GM21515 (cell line): Measurements from ENCODE around the gene LITAFD.

ENCODE experiments used
- ATAC-seq: cut with Tn5 transposase; IDR thresholded peaks from one replicate; pipeline ENCODE4 v1.9.1; 2021; ENCODE audit not compliant: unreplicated experiment

Gene LITAFD

GRCh38 chr16:8890549-8890921 lies 8.4 kb downstream of the LITAFD start:
- no peak for ATAC-seq

GRCh38 chr16:8892101-8892575 lies 10.0 kb downstream of the LITAFD start:
- ATAC-seq, result peak; percentile 27

DNA sequence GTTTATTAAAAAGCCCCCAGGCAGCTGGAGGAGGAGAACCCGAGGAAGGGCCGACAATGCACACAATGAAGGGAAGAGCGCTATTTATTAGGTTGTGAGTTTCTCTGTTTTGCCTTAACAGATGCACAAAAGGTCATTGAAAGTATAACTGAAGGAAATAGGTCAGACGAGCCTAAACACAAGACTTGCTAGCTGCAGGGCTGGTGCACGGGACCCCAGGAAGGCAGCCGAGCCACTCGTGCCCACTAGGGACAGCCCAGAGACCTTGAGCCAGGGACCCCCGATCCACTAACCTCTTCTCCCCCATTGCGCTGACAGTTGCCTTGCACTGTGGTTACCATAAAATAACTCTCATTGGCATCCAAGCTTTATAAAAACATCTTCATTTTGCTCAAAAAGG lies 11.3 kb downstream of the LITAFD start:
- ATAC-seq, result no peak

DNA sequence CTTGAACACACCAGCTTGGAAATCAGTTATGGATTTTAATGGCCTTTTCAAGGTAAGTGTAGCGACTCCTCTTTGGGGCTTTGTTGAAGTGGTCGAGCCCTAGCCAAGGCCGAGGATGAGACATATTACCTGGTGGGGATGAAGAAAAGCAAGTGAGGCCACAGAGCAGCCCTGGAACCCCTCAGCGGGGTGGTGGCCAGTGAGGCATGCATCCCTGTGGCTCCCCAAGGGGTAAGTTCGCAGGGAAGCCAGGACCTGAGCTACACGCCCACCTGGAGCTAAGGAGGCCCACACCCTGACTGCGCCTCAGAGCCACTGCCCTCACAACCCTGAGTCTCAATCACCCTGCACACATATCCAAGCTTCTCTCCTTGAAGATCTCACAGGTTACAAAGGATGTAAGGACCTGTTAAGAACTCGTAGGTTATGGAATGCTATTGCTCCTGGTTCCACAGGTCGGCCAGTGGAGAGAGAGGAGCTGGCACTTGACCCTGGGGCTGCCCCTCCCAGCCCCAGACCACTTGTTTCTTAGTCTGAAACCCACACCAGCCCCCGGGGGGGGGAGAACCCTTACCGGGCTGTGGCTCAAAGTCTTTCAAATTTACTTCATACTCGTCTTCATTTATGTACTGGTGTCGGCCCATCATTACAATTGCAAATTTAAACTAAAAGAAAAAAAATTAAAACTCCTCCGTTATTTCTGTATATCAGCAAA lies 12.0 kb downstream of the LITAFD start:
- no peak for ATAC-seq

DNA sequence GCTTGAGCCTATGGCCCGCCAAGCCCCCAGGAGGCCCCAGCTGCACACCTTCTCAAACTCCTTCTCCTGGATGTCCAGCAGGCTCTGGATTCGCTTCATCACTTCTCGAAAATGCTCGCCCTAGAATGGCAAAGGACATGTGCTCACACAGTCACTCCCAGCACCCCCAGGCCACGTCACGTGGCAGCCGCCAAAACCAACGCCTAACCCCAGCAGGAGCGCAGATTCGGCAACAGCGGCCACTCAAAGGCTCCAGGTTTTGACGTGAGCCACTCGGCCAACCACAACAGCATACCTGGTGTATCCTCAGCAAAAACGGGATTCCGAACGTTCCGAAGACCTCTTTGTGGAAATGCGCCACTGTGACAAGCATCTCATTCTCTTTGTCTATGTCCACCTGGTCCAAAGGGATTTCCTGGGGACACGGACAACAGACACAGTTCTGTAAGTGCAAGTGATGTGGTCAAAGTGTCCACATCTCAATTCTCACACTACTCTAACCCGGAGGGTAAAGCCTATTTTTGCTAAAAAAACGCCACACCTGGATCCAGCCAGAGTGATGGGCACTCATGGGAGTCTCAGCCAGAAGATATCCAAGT lies 12.7 kb downstream of the LITAFD start:
- no peak for ATAC-seq

DNA sequence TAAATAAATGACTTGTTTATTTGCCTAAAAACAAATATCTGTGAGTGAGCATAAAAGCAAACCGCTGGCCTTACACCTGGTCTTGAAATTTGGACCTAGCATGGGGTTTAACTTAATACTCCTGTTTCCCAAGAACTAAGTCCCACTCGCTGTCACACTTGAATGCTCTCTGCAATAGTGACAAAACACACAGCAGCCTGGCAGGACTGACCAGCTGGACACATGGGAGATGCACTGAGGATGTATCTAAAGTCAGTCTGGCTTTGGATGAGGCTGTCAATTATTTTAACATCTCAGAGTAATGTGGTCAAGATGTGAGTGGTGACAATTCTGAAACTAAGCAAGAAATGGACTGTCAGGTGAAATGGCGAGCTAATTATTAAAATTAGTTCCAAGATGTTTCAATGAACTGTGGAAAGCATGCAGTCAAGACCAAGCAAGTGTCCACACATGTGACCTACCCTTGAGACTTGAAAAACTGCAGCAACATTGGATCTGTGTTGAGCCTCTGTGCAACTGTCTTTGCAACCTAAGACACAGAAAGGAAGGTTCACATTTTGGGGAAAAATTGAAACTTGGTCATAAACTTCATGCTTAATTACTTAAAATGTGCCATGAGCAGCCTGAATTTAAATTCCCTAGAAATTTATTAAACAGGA lies 16.6 kb downstream of the LITAFD start:
- no peak for ATAC-seq

DNA sequence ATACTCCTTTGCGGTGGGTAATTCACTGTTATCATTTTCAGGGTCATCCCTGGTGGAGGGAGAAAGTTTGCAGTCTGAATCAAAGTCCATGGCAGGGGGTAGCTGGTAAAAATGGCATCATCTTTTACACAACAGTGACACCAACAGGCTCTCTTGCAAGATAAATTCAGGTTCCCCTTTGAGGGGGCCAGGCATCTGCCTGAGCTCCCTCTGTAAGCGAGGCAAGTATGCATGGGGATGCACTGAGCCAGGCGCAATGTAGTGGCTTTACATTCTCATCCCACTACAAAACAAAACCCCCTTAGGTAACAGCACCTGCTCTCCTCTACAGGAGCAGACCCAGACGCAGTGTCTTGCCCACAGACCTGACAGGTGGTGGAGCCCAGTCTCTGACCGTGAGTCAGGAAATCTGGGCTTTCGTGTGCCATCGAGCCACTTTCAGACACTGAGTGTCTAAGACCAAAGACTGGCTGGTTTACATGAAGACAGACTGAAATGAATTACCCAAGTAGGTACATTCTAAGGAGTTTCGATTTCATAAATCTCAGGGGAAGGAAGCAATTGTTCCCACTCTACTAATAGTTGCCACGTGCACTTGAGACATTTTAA lies 17.7 kb downstream of the LITAFD start:
- ATAC-seq, result no peak

DNA sequence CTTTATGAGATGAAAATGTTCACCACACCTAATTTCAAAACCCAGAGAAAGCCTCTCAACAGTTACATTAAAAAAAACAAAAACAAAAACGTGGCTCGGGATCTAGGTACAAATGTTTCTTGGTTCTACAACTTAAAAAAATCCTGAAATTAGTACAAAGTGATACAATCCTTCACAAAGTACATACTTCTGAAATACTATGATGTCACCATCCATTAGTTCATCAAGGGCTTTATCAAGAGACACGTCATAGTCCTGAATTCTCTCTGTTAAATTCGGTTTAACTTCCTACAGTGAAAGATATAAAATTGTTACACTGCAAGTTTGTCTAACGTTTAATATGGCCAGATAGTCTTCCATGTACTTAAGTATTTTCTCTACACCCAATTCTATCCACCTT lies 18.2 kb downstream of the LITAFD start:
- ATAC-seq, result no peak

GRCh38 chr16:8901320-8901861 lies 19.2 kb downstream of the LITAFD start:
- no peak for ATAC-seq

- ATAC-seq, result no peak
Measured at GRCh38 chr16:8903004-8903403, 20.9 kb downstream of the LITAFD start.

DNA sequence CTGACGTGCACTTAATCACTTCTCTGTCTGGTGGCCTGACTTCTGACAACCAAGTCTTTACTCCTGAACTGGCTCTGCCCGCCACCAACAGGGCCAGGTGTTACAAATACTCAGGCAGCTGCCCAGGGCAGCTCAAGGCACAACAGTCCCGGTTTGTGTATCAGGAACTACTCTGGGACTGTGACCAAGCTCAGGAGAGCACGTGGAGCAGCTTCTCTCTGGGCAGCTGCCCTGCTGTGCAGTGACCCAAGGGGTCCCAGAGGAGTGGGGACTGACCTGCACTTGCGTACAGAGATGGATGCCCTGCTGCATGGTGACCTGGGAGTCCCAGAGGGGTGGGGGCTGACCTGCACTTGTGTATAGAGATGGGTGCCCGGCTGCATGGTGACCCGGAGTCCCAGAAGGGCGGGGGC lies 21.9 kb downstream of the LITAFD start:
- no peak for ATAC-seq

DNA sequence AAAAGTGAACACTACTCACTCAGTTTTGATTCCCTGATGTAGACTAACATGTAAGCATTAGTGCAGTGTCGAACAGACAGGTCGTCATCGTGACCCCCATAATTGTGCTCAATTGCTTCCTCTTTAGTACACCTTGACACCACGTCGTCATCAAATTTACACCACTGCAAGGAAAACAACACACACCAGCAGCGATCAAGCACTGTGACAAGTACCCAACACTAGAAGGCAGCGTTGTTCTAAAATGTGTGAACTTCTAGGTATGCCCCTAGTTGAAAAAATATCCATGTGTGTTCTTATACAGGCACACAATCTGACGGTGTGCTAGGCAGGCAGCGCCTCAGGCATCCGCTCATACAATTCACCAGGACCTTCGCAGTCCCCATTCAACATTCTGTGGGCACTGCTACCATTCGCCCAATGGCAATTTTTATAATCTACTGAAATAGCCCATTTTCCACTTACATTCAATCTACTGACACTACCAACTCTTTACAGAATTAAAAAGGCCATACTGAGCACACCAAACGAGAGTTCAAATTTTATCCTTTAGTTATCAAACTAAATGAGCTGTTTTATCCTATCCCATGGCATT lies 23.1 kb downstream of the LITAFD start:
- ATAC-seq, result no peak

DNA sequence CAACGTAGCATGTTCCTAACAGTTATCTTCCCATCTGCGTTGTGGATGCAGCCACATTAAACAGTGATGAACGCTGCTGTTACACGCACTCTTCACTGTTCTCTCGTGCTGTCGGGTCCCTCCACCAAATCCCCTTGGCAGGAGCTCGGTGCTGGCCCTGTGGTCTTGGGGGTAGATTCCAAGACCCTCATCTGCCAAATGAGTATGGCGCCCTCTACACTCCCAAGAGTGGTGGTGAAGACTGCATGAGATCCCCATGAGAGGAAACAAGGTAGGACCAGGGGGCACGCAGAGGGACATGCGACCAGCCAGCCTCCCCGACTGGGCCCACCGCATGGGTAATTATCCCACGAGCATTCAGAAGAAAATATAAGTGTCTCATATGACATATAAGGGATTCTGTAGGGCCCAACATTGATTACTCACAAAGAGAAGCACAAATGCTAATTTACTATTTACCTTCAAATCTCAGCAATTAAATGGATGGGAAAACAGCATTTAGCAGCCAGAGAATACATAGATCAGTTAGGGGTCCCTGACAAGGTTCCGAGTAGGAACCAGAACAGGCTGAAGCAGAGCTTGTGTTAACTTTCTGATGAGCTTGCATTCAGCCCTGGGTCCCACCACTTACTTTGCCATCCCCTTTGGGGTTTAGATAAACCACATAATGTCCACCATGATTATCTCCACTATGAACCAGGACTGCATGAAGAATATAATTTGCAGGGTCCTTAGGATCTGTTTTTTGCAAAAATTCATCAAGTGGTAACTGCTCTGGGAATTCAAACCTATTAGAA lies 23.8 kb downstream of the LITAFD start:
- no peak for ATAC-seq

DNA sequence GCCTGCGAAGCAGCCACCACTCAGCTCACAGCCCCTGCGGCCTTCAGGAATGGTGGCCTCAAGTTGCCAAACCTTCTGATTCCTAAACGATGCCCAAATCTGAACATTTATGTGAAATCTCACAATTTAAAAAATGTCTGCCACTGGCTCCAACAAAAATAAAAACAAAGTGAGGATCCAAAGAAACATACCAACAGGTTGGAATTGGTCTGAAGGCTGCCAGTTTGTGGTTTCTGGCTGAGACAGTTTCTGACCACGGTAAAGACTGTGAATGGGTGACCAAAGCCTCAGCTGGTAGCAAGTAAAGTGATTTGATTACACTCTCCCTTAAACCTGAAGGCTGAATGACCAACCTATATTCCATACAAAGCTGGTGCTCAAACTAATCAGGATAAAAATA lies 24.9 kb downstream of the LITAFD start:
- ATAC-seq, result no peak

- ATAC-seq, result no peak
Measured at GRCh38 chr16:8908810-8909468, 26.8 kb downstream of the LITAFD start.

DNA sequence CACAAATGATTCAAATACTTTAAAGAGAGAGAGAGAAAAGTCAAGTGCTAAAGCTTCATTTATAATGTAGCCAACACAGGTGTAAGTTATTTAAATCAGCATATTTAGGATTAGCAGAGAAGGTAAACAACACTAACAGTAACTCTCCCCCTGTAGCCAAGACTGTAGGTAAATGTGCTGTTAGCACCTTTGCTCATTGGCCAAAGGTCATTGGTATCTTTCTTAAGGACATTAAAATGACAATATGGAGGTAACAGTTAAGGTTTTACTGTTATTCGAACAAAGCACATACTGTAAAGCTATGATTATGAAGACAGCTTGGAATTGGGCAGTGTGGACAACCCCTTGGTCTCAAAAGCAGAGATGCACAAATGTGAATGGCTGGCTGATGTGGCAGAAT lies 28.7 kb downstream of the LITAFD start:
- ATAC-seq, result no peak

GRCh38 chr16:8912793-8913192 lies 30.6 kb downstream of the LITAFD start:
- no peak for ATAC-seq

DNA sequence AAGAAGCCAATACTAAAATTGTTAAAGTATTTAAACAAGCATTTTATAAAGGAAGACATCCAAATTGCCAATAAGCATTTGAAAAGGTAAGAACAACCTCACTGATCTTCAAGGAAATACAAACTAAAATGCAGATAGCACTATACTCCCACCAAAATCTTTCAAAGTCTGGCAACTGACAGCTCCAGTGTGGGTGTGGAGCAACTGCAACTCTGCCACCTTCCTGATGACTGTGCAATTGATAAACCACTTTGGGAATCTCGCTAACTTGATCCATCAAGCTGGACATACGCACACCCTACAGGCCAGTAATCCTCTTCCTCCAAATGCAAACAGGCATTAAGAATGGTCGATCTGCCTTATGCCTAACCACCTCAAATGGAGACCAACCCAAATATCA lies 31.9 kb downstream of the LITAFD start:
- ATAC-seq, result no peak

DNA sequence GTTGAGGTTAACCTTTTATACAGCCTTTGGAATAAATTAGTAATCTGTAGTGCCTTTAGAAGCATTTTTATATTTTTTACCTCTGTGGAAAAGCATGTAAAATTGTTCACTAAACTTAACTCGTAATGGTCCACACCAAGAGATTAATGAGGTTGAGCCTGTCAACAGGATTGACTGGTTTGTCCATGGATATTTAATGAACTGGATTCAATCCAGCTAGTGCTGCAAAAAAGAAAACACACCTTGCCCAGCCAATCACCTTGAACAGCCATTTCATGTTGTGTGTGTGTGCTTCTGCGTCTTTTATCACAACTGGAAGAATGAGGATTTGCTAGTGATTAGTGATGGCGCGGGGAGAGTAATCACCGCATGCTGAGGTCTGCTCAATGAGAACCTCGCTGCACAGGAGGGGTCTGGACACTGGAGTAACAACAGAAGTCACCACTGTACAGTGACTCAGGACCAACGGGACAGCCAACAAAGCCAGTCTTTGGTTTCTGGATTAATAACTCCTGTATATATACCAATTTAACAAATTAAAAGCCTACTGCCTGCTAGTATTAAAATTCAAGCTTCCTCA lies 33.7 kb downstream of the LITAFD start:
- ATAC-seq, result no peak
